DMS79 (cell line): ENCODE measurements around the gene GRIK2.

Source experiments
- DNase-seq: peaks from one replicate; lab custom pipeline; 2025; lab: John Stamatoyannopoulos, UW

The GRIK2 gene

GRCh38 chr6:101539510-101540245 is 146.2 kb downstream of the GRIK2 start:
- DNase-seq = no peak

DNA sequence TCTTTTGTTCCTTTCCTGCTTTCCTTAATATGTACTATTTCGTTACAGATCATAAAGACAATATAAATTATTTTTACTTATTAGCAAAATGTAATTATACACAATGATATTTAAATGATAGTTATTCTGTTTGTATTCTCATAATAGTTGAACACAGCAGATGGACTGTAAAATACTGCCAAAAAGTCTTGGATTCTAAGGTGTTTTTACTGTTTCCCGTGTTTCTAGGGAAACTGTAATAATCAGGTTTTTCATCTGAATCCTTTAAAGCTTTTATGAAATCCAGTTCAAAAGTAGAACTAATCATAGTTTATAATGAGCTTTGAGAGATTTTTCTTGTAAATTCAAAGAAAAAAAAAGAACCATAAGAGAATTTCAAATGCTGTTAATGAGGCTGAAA is 148.4 kb downstream of the GRIK2 start:
- DNase-seq = no peak

- no peak for DNase-seq
Measured at GRCh38 chr6:101543796-101544195, 150.3 kb downstream of the GRIK2 start.

- no peak for DNase-seq
Measured at GRCh38 chr6:101544286-101544685, 150.8 kb downstream of the GRIK2 start.

GRCh38 chr6:101545191-101545590 is 151.7 kb downstream of the GRIK2 start:
- no peak for DNase-seq

GRCh38 chr6:101550451-101550850 is 156.9 kb downstream of the GRIK2 start:
- no peak for DNase-seq

GRCh38 chr6:101554231-101554630 is 160.7 kb downstream of the GRIK2 start:
- DNase-seq = no peak

DNA sequence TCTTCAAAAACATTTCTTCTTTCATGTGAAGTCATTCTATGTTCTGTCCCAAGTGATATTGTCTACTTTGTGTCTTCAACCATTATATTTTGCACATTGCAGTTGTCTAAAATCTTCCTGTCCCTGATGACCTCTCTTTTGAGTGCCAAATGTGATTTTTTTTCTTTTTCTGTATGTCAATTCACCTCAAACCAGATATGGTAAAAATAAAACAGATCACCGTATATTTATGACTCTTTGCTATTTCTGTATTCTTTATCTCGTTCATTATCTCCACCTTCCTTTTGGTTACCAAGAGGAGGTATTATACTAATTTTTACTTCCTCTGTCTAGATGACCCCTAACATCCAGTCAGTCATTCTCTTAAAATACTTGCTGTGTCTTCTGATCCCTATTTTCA is 165.2 kb downstream of the GRIK2 start:
- no peak for DNase-seq

DNA sequence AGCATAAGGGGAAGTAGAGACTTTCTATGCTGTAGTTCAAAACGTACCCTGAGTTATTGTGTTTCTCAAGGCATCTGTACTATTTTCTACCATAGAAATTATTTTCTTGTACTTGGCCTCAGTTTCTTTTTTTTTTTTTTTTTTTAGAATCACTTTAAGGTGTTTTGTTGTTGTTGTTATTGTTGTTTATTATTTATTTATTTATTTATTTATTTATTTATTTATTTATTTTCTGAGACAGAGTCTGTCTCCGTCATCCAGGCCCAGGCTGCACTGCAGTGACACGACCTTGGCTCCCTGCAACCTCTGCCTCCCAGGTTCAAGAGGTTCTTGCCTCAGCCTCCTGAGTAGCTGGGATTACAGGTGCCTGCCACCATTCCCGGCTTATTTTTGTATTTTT is 179.1 kb downstream of the GRIK2 start:
- DNase-seq = no peak

DNA sequence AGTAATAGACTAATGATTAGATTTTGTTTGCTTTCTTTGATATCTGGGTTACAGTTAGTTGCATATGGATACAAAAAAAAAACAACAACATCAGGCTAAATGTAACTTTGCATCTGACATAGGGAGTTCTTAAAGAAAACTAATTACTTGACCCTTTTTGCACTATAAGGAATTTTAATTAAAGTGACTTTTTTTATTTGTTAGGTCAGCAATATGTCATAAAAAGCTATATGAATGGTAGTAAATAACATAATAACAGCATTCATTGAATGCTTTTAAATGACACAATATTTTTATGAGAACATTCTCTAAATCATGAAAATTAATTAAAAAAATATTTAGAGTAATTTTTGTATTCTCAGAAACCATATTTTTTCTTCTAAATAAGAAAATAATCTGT is 183.6 kb downstream of the GRIK2 start:
- DNase-seq = no peak

GRCh38 chr6:101578306-101578705 is 184.8 kb downstream of the GRIK2 start:
- DNase-seq = no peak

GRCh38 chr6:101582792-101583191 is 189.3 kb downstream of the GRIK2 start:
- no peak for DNase-seq

GRCh38 chr6:101585501-101585900 is 192.0 kb downstream of the GRIK2 start:
- no peak for DNase-seq

GRCh38 chr6:101588343-101588742 is 194.8 kb downstream of the GRIK2 start:
- no peak for DNase-seq

- DNase-seq = no peak
Measured at GRCh38 chr6:101595276-101595675, 201.8 kb downstream of the GRIK2 start.

GRCh38 chr6:101597693-101598092 is 204.2 kb downstream of the GRIK2 start:
- no peak for DNase-seq

DNA sequence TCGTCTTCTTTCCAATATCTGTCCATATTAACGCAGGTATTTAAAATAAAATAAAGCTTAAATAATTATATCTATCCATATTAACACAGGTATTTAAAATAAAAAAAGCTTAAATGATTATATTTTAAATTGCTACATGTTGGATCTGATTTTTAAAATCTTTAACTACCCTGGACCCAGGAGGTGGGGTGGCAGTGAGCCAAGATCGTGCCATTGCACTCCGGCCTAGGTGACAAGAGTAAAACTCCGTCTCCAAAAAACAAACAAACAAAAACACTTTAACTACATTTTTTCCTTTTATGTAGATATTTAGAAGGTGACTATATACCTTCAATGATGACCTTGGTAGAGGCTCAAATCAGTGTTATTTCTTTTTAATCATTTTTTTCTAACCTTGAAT is 211.9 kb downstream of the GRIK2 start:
- DNase-seq = no peak

GRCh38 chr6:101605874-101606273 is 212.4 kb downstream of the GRIK2 start:
- DNase-seq = no peak

- DNase-seq = no peak
Measured at GRCh38 chr6:101607111-101607690, 213.7 kb downstream of the GRIK2 start.

DNA sequence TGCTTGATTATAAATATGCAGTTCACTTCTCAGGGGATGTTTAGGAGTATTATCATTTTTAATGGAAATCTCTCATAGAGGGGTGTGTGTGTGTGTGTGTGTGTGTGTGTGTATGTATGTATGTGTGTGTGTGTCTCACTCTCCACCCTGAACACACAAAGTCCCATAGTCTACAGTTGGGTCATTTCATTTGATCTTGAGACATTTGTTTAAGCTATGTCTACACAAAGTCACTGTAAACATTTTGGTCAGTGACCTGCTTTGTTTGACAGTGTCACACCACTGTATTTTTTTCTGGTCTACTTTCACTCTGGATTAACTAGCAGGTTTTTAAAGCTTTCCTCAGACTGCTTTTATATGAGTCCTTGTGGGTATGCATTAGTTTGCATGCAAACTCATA is 215.2 kb downstream of the GRIK2 start:
- no peak for DNase-seq

GRCh38 chr6:101613556-101613955 is 220.0 kb downstream of the GRIK2 start:
- no peak for DNase-seq

DNA sequence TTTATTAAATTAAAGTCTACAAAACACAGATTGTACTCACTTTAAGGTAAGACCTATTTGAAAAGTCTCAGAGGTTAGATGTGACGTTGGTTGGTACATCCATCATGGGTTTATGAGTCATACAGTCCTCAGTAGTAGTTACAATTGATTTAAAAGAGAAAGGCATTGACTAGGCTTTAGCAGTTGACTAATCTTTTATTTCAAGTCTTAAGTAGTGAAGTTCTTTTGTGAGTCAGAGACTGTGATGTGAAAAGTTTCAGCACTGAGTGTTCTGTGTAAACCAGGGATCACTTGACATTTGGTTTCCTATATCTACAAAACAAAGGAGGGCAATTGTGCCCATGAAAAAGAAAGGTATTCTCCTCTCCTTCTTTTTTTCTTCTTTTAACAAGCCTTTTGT is 221.3 kb downstream of the GRIK2 start:
- no peak for DNase-seq

DNA sequence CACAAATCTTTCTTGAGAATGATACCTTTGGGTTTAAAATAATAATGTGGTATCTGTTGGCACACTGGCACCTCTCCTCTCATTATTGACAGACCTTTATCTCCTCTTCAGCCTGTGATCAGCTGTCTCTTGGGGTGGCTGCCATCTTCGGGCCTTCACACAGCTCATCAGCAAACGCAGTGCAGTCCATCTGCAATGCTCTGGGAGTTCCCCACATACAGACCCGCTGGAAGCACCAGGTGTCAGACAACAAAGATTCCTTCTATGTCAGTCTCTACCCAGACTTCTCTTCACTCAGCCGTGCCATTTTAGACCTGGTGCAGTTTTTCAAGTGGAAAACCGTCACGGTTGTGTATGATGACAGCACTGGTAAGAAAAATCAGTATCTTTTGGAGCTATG is 232.8 kb downstream of the GRIK2 start:
- no peak for DNase-seq

- DNase-seq = no peak
Measured at GRCh38 chr6:101630941-101631340, 237.4 kb downstream of the GRIK2 start.
